SU-DHL-6 (cell line): ENCODE measurements around the gene CLEC17A.

ENCODE experiments used
- H2AFZ ChIP-seq: fragments of 200-600 bp; sonication (generic); 2 replicates; pipeline ENCODE4 v1.6.1; 2014; ENCODE audit warnings: low read depth, mild to moderate bottlenecking, moderate library complexity, mixed read lengths, antibody characterized with exemption, low read length; ENCODE audit not compliant: severe bottlenecking
- H3F3A ChIP-seq: fragments of 200-600 bp; shearing (Covaris generic); 2 replicates; pipeline ENCODE4 v1.6.0; 2016; ENCODE audit warnings: antibody characterized with exemption, mild to moderate bottlenecking; ENCODE audit not compliant: insufficient read depth
- H3K27ac ChIP-seq: fragments of 200-600 bp; sonication (generic); 2 replicates; pipeline ENCODE4 v1.5.1; 2016; ENCODE audit warnings: low read depth, mild to moderate bottlenecking, low read length, moderate library complexity, mixed read lengths
- H3K27me3 ChIP-seq: fragments of 200-600 bp; sonication (generic), shearing (Covaris generic); 2 replicates; pipeline ENCODE4 v1.6.0; 2014; ENCODE audit warnings: mild to moderate bottlenecking, low read length
- H3K36me3 ChIP-seq: fragments of 200-600 bp; sonication (generic); 2 replicates; pipeline ENCODE4 v1.6.1; 2014; ENCODE audit warnings: mild to moderate bottlenecking, low read length, mixed read lengths
- H3K4me2 ChIP-seq: fragments of 300-600, 200-600 bp; shearing (Covaris generic), sonication (generic); 2 replicates; pipeline ENCODE4 v1.6.0; 2014; ENCODE audit warnings: low read length, low read depth, mild to moderate bottlenecking; ENCODE audit not compliant: poor library complexity, severe bottlenecking
- H3K4me3 ChIP-seq: fragments of 200-600 bp; sonication (generic); 2 replicates; pipeline ENCODE4 v1.5.1; 2014; ENCODE audit warnings: antibody characterized with exemption, low read length, mild to moderate bottlenecking, mixed read lengths; ENCODE audit not compliant: insufficient read depth, poor library complexity, severe bottlenecking
- H3K79me2 ChIP-seq: fragments of 200-600 bp; sonication (generic); 2 replicates; pipeline ENCODE4 v1.6.1; 2014; ENCODE audit warnings: mild to moderate bottlenecking, low read length, moderate library complexity; ENCODE audit not compliant: insufficient read depth
- H3K9ac ChIP-seq: fragments of 200-600 bp; sonication (generic); 2 replicates; pipeline ENCODE4 v1.7.0; 2014; ENCODE audit warnings: mild to moderate bottlenecking, low read length
- H3K9me2 ChIP-seq: fragments of 200-600 bp; sonication (generic); replicated peaks from 2 replicates; pipeline ENCODE4 v1.6.1; 2014; ENCODE audit warnings: low read length; ENCODE audit not compliant: insufficient read depth
- H3K9me3 ChIP-seq: fragments of 200-600 bp; sonication (generic); 2 replicates; pipeline ENCODE4 v1.6.1; 2014; ENCODE audit warnings: low read length, mixed read lengths; ENCODE audit not compliant: insufficient read depth
- H4K20me1 ChIP-seq: fragments of 200-600 bp; sonication (generic); 2 replicates; pipeline ENCODE4 v1.6.1; 2014; ENCODE audit warnings: low read depth, mild to moderate bottlenecking, antibody characterized with exemption, low read length, moderate library complexity, mixed read lengths
- CTCF ChIP-seq: fragments of 200-600 bp; sonication (generic); IDR thresholded peaks from one replicate; pipeline ENCODE4 v1.5.1; 2017; ENCODE audit warnings: antibody characterized with exemption, mild to moderate bottlenecking, low read length, moderate library complexity; ENCODE audit not compliant: insufficient read depth, poor library complexity, severe bottlenecking
- EZH2phosphoT487 ChIP-seq: fragments of 200-600 bp; sonication (generic), shearing (Covaris generic); conservative IDR thresholded peaks from 2 replicates; pipeline ENCODE4 v1.6.1; 2018; ENCODE audit warnings: mild to moderate bottlenecking, antibody characterized with exemption, low read length, moderate library complexity, mixed read lengths

The CLEC17A gene

GRCh38 chr19:14629557-14629956 is 46.7 kb downstream of the CLEC17A start:
- Histone ChIP-seq H3K9me2 (no peaks in the 10 kb centered on the region), H3K4me3 (no peak overlapping the region), H3K27me3 (no peaks in the 10 kb centered on the region), H2AFZ (no peak overlapping the region), H3K36me3 (no peaks in the 10 kb centered on the region), H3K4me2 (no peak overlapping the region), H4K20me1 (no peaks in the 10 kb centered on the region), H3K9me3 (0 out of 2 replicates have a peak, but pooled peaks cover 6% of the 10 kb centered on the region), H3F3A (no peaks in the 10 kb centered on the region), H3K9ac (no peak overlapping the region), H3K79me2 (no peaks in the 10 kb centered on the region), H3K27ac (no peak overlapping the region)
- TF ChIP-seq CTCF (no peak), EZH2phosphoT487 (no peak)

- Histone ChIP-seq H3K4me2 (no peak overlapping the region), H3K79me2 (no peaks in the 10 kb centered on the region), H3K27me3 (no peaks in the 10 kb centered on the region), H3F3A (no peaks in the 10 kb centered on the region), H4K20me1 (no peaks in the 10 kb centered on the region), H3K36me3 (no peaks in the 10 kb centered on the region), H3K9ac (no peak overlapping the region), H3K27ac (no peak overlapping the region), H3K4me3 (no peak overlapping the region), H3K9me3 (0 out of 2 replicates have a peak, but pooled peaks cover 6% of the 10 kb centered on the region), H2AFZ (peak overlapping the region; percentile 72), H3K9me2 (no peaks in the 10 kb centered on the region)
- TF ChIP-seq CTCF = no peak
- no peak for TF ChIP-seq EZH2phosphoT487
Observed at GRCh38 chr19:14632286-14632685, 49.4 kb downstream of the CLEC17A start.

GRCh38 chr19:14639536-14640277 is 56.8 kb downstream of the CLEC17A start:
- no peaks in the 10 kb centered on the region for H3K9me2 ChIP-seq
- no peak overlapping the region for H3K27ac ChIP-seq
- H3K4me3 ChIP-seq = no peak overlapping the region
- H3K36me3 ChIP-seq = no peaks in the 10 kb centered on the region
- no peak overlapping the region for H3K4me2 ChIP-seq
- H3K9me3 ChIP-seq = peaks cover 5% of the 10 kb centered on the region; the same call in 1 of the 2 replicates
- H3F3A ChIP-seq = no peaks in the 10 kb centered on the region
- TF ChIP-seq CTCF (no peak), EZH2phosphoT487 (no peak)
- 0 out of 2 replicates have a peak, but pooled peaks cover 5% of the 10 kb centered on the region for H3K27me3 ChIP-seq
- H4K20me1 ChIP-seq = no peaks in the 10 kb centered on the region
- no peak overlapping the region for H3K9ac ChIP-seq
- H3K79me2 ChIP-seq = no peaks in the 10 kb centered on the region
- H2AFZ ChIP-seq = no peak overlapping the region
